Subcutaneous adipose tissue (tissue), 4 donors: Measurements from ENCODE around the gene MRPL55. TPM values are rescaled to one million over a fixed set of nuclear protein-coding genes. Genes with fewer than 3 reads are reported as not detected.

ENCODE experiments used
- CTCF ChIP-seq: fragments of 450-650 bp; IDR thresholded peaks from one replicate; pipeline ENCODE4 v1.5.1; 2016; ENCODE audit warnings: low read depth, mild to moderate bottlenecking, control low read depth, antibody characterized with exemption, moderate library complexity
- total RNA-seq, 4 donors: library from RNA; depleted of rRNA; stranded (reverse); fragments of >200 nt; gene quantifications; one replicate each; pipeline ENCODE4 v1.1.0, GENCODE V29; 2016

MRPL55 gene
- total RNA-seq, 4 donors from 2014 or later, result 45.3 to 102 (median 49.9) TPM

DNA sequence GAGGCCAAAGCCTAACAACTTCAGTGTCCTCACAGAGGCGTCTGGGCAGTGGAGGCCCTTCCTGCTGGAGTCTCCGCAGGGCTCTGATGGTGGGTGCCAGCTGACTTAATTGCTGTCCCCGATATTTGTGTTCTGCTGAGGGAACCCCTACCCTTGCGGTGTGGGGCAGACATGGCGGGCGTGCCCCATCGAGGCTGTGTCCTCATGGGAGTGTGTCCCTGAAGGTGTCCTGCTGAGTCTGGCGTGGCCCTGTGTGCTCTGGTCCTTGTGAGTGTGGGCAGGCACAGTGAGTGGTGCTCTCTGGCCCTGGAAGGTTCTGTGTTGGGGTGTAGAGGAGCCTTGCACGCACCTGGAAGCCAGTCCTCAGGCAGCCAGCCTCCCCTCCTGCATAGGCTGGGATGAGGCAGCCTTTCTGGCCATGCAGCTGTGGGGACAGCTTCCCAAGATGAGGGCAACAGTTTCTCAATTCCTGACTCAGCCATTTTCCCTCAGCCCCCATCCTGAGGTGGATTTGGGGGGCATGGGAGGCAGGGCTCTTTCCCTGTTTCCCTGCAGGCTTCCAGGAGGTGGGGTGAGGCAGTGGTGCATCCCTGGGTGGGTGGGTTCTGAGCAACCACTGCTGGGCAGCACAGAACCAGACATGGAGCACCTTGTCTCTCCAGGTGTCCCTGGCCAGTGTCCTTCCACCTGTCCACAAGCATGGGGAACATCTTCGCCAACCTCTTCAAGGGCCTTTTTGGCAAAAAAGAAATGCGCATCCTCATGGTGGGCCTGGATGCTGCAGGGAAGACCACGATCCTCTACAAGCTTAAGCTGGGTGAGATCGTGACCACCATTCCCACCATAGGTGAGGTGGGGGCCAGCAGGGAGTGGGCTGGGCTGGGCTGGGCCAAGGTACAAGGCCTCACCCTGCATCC, 12.4 kb downstream of the MRPL55 start:
- TF ChIP-seq CTCF, result no peak

DNA sequence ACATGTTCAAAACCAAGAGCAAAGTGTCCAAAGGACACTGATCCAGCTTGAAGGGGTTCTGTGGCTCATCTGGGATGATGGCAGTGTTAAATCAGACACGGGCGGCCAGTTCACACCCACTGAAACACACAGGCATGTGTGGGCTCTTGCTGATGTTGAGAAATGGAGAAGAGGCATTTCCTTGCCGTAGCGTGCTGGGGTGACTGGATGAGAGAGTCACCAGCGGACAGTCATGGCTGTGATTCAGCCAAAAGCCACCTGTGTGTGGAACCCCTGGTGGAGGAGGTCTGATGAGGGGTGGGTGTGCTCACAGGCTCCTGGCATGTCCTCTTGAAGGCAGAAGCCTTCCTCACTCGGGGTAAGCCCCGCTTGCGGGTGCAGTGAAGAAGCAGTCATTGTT, 13.2 kb downstream of the MRPL55 start:
- TF ChIP-seq CTCF, result no peak

DNA sequence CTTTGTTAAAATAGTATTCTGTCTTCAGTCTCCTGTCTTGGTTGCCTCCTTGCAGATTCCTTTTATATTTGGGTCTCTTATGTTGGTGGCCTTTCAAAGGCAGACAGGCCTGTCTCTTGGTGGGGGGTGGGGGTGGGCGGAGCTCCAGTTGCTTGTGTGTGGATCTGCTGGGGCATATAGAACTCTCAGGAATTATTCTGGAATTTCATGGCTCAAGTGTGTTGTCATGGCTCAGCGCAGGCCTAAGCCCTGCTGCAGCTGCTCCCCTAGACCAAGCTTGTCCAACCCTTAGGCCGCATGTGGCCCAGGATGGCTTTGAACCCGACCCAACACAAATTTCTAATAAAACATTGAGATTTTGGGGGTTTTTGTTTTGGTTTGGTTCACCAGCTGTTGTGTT, 13.9 kb downstream of the MRPL55 start:
- no peak for TF ChIP-seq CTCF

DNA sequence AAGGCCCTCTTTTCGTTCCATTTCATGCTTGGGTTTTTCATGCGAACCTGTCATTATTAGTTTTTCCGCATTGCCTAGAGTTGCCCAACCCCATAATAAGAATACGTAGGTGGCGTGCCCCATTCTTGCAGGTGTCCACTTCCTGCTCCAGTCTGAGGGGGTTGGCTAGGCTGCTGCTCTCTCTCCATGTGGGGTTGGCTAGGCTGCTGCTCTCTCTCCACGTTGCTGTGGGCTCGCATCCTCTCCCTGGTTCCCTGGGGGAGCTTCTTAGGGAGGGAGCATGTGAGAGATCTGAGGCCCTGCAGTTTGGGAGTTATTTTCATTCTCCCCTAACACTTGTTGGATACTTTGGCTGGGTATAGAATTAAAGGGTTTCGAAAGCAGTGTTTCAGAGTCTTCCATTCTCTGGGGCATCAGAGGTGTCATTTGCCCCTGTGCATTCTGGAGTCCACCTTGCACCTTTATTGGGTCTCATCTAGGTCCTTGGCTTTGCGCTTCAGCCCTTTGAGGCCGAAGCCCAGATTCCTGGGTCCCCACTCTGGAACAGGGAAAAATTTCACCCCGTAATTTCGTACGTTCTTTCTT, 14.6 kb downstream of the MRPL55 start:
- TF ChIP-seq CTCF, result no peak

DNA sequence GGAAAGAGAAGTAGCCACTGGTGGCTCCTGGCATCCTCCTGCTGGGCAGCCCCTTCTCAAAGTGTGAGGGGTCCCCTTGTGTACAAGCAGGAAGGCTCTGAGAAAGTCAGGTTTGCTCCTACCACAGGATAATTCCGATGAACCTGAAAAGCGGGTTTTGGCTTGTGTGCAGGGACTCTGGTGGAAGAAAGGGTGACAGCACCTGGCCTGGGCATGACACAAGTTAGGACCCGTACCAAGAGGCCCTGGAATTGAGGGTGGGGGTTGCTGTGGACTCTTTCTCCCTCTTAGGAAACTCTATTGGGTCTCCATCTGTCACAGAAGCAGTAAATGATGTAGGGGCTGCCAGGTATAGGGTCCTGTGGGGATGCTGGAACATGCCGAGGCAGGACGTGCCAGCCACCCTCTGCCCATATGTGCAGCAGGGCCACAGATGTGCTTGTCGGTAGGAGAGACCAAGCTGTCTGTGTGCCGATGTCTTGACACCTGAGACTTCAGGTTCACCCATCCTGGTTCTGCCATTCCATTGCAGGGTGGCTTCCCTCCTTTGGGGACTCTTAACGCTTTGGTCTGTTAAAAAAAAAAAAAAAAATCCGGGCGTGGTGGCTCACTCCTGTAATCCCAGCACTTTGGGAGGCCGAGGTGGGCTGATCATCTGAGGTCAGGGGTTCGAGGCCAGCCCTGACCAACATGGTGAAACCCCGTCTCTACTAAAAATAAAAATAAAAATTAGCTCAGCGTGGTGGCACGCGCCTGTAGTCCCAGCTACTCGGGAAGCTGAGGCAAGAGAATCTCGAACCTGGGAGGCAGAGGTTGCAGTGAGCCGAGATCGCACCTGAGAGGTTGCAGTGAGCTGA, 15.8 kb downstream of the MRPL55 start:
- TF ChIP-seq CTCF, result no peak

DNA sequence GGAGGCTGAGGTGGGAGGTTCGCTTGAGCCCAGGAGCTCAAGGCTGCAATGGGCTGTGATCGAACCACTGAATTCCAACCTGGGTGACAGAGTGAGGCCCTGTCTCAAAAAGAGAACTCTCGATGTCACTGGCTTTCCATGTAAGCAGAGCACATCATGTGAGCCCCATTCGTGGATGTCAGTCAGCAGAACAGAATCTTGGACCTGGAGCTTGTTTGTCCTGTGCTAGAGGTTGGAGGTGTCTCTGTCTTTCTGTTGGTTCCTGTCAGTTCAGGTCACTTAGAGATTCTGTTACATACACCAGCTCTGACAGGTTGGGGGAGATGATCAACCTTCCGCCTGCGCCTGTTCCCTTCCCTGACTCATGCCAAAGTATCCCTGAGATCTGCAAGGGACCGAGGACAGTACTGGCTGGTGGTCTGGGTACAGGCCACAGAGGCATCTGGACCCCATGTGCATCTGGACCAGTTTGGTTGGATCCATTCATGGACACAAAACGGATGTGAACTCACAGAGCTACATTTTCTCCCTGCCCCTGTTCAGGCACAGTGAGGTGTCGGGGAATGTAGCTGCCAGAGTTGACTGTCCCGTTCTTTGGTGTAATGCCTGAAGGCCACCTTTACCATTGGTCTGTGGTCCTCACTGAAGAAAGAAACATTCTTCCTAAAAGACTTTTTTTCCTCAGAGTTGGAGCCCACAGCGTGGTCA, 16.6 kb downstream of the MRPL55 start:
- TF ChIP-seq CTCF, result no peak
